MM.1S (cell line): Measurements from ENCODE around the gene PIP.
"Not testable (repeated sequence)": the region's sequence is repeated elsewhere in the genome, so short reads cannot be mapped to it uniquely, and the experiment has no call there.

Source experiments
- DNase-seq: peaks from one replicate; pipeline ENCODE4 v3.0.0-alpha.2; 2015
- H2AFZ ChIP-seq: fragments of 300-600 bp; sonication (generic); 2 replicates; pipeline ENCODE4 v1.6.0; 2016; ENCODE audit warnings: antibody characterized with exemption, low read length
- H3F3A ChIP-seq: fragments of 300-600 bp; sonication (generic); 2 replicates; pipeline ENCODE4 v1.6.1; 2016; ENCODE audit warnings: mild to moderate bottlenecking, antibody characterized with exemption, low read length, moderate library complexity, mixed read lengths; ENCODE audit not compliant: insufficient read depth
- H3K27ac ChIP-seq: fragments of 300-600 bp; sonication (generic); 2 replicates; pipeline ENCODE4 v1.5.1; 2016; ENCODE audit warnings: mild to moderate bottlenecking, low read length
- H3K27me3 ChIP-seq: fragments of 300-600 bp; sonication (generic); replicated peaks from 2 replicates; pipeline ENCODE4 v1.6.0; 2016; ENCODE audit warnings: low read length; ENCODE audit not compliant: insufficient read depth
- H3K36me3 ChIP-seq: fragments of 300-600 bp; sonication (generic); replicated peaks from 2 replicates; pipeline ENCODE4 v1.6.1; 2016; ENCODE audit warnings: mild to moderate bottlenecking, low read length, mixed read lengths; ENCODE audit not compliant: insufficient read depth
- H3K4me1 ChIP-seq: fragments of 300-600 bp; sonication (generic); 2 replicates; pipeline ENCODE4 v1.6.1; 2016; ENCODE audit warnings: low read length, mixed read lengths
- H3K4me2 ChIP-seq: fragments of 300-600 bp; sonication (generic); 2 replicates; pipeline ENCODE4 v1.6.0; 2016; ENCODE audit warnings: low read depth, low read length
- H3K4me3 ChIP-seq: fragments of 300-600 bp; sonication (generic); 2 replicates; pipeline ENCODE4 v1.5.1; 2016; ENCODE audit warnings: low read length, mixed read lengths
- H3K79me2 ChIP-seq: fragments of 300-600 bp; sonication (generic); 2 replicates; pipeline ENCODE4 v1.6.1; 2016; ENCODE audit warnings: mixed run types, low read length, mixed read lengths
- H3K9ac ChIP-seq: fragments of 300-600 bp; sonication (generic); 2 replicates; pipeline ENCODE4 v1.6.1; 2016; ENCODE audit warnings: low read length, mixed read lengths
- H3K9me2 ChIP-seq: fragments of 300-600 bp; sonication (generic); replicated peaks from 2 replicates; pipeline ENCODE4 v1.6.1; 2016; ENCODE audit warnings: mild to moderate bottlenecking, low read length, mixed read lengths; ENCODE audit not compliant: insufficient read depth
- H3K9me3 ChIP-seq: fragments of 300-600 bp; sonication (generic); replicated peaks from 2 replicates; pipeline ENCODE4 v1.6.1; 2016; ENCODE audit warnings: mild to moderate bottlenecking, low read length, mixed read lengths; ENCODE audit not compliant: insufficient read depth
- H4K20me1 ChIP-seq: fragments of 300-600 bp; sonication (generic); 2 replicates; pipeline ENCODE4 v1.6.1; 2016; ENCODE audit warnings: mild to moderate bottlenecking, low read length, moderate library complexity, mixed read lengths; ENCODE audit not compliant: insufficient read depth
- CTCF ChIP-seq: fragments of 300-600 bp; sonication (generic); IDR thresholded peaks from 2 replicates; pipeline ENCODE4 v1.5.1; 2016; ENCODE audit warnings: antibody characterized with exemption, low read length, mixed read lengths
- EZH2 ChIP-seq: fragments of 300-600 bp; sonication (generic); optimal IDR thresholded peaks from 2 replicates; pipeline ENCODE3; 2017; ENCODE audit warnings: low read depth, mild to moderate bottlenecking, antibody characterized with exemption, low read length, mixed read lengths
- EZH2phosphoT487 ChIP-seq: fragments of 300-600 bp; sonication (generic); IDR thresholded peaks from 2 replicates; pipeline ENCODE4 v1.6.1; 2018; ENCODE audit warnings: antibody characterized with exemption, low read length

The PIP gene

GRCh38 chr7:143096146-143096545, 35.7 kb upstream of the PIP start:
- Histone ChIP-seq H3K9ac (no peak overlapping the region), H3K27ac (no peak overlapping the region), H4K20me1 (no peaks in the 10 kb centered on the region), H3K9me3 (no peaks in the 10 kb centered on the region), H3K36me3 (no peaks in the 10 kb centered on the region), H3K79me2 (no peaks in the 10 kb centered on the region), H2AFZ (no peak overlapping the region), H3K9me2 (no peaks in the 10 kb centered on the region), H3K4me2 (no peak overlapping the region), H3F3A (no peaks in the 10 kb centered on the region), H3K27me3 (no peaks in the 10 kb centered on the region), H3K4me3 (no peak overlapping the region), H3K4me1 (no peaks in the 10 kb centered on the region)
- no peak for TF ChIP-seq EZH2
- TF ChIP-seq CTCF: no peak
- no peak for TF ChIP-seq EZH2phosphoT487
- no peak for DNase-seq

- H3K79me2 ChIP-seq, H3K9me3 ChIP-seq, H3F3A ChIP-seq, H2AFZ ChIP-seq, H4K20me1 ChIP-seq, H3K27ac ChIP-seq, H3K27me3 ChIP-seq, H3K9ac ChIP-seq, H3K4me3 ChIP-seq, DNase-seq, H3K4me1 ChIP-seq, H3K4me2 ChIP-seq, H3K9me2 ChIP-seq, H3K36me3 ChIP-seq: not testable (repeated sequence)
Measured at GRCh38 chr7:143099579-143099978, 32.3 kb upstream of the PIP start.

GRCh38 chr7:143104759-143105158, 27.1 kb upstream of the PIP start:
- Histone ChIP-seq H4K20me1 (no peaks in the 10 kb centered on the region), H3K9ac (no peak overlapping the region), H3K79me2 (no peaks in the 10 kb centered on the region), H3F3A (no peaks in the 10 kb centered on the region), H3K4me2 (no peak overlapping the region), H3K9me3 (no peaks in the 10 kb centered on the region), H3K36me3 (no peaks in the 10 kb centered on the region), H3K27ac (no peak overlapping the region), H3K27me3 (no peaks in the 10 kb centered on the region), H2AFZ (no peak overlapping the region), H3K9me2 (no peaks in the 10 kb centered on the region), H3K4me3 (no peak overlapping the region), H3K4me1 (no peaks in the 10 kb centered on the region)
- TF ChIP-seq EZH2phosphoT487: no peak
- no peak for DNase-seq

GRCh38 chr7:143108019-143108418, 23.9 kb upstream of the PIP start:
- not testable (repeated sequence) for H3K9me3 ChIP-seq, H3K36me3 ChIP-seq, DNase-seq, H3K9ac ChIP-seq, H3K4me1 ChIP-seq, H3K27ac ChIP-seq, H4K20me1 ChIP-seq, H3K9me2 ChIP-seq, H3K4me3 ChIP-seq, H3K4me2 ChIP-seq, H3K27me3 ChIP-seq, H3F3A ChIP-seq, H3K79me2 ChIP-seq, H2AFZ ChIP-seq

- H3K27me3 ChIP-seq: no peaks in the 10 kb centered on the region
- no peak overlapping the region for H3K4me2 ChIP-seq
- no peaks in the 10 kb centered on the region for H4K20me1 ChIP-seq
- no peak overlapping the region for H3K9ac ChIP-seq
- H3K9me2 ChIP-seq: no peaks in the 10 kb centered on the region
- no peaks in the 10 kb centered on the region for H3K9me3 ChIP-seq
- H3K4me3 ChIP-seq: no peak overlapping the region
- no peak for TF ChIP-seq EZH2phosphoT487
- no peak for TF ChIP-seq EZH2
- TF ChIP-seq CTCF: no peak
- H3K27ac ChIP-seq: no peak overlapping the region
- H3F3A ChIP-seq: no peaks in the 10 kb centered on the region
- no peaks in the 10 kb centered on the region for H3K79me2 ChIP-seq
- no peaks in the 10 kb centered on the region for H3K4me1 ChIP-seq
- no peak overlapping the region for H2AFZ ChIP-seq
- H3K36me3 ChIP-seq: no peaks in the 10 kb centered on the region
- no peak for DNase-seq
Measured at GRCh38 chr7:143117395-143117794, 14.5 kb upstream of the PIP start.
